ENCODE data around the gene KIAA1614.

DNA sequence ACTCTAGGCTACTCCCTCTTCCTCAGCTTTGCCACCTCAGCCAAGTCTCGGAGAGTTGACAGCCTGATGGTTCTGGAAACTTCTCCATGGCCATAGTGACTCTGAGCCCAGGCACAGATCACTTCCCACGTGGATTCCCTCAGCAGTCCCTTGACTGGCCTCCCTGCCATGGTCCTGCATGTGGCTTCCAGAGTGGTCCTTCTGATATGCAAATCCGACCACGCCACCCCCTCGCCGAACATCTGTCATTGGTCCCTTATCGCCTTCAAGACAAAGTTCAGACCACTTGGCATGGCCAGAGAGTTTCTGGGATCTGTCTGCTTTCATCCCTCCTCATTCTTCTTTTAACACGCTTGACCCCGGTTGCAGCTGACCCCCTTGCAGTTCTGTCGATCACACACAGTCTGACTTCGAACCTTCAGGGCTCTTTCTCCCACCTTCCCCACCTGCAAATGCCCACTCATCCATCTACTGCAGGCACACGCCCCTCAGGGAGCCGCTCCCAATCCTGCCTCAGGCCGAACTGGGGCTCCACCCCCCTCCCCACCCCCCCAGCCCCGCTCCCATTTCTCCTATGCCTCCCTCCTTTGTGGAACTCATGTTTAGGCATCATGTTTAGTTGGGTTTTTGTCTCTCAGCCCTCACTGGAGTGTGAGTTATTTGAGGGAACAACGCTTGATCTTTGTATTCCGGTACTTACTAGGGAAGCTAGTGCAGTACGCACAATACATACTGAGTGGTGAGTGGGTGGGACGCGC lies 29.0 kb downstream of the KIAA1614 start:
- TF ChIP-seq POLR2A (IDR thresholded peaks at IDR 0.05; ENCODE audit: low read depth, low read length) (no peak), POLR2AphosphoS5 (IDR thresholded peaks at IDR 0.05; ENCODE audit: low read depth, low read length) (no peak), TAF1 (IDR thresholded peaks at IDR 0.05; ENCODE audit: borderline replicate concordance, low read depth, low read length) (no peak)

Data from GM12892 (cell line).